Upper lobe of left lung (tissue), 4 donors: ENCODE measurements around the gene RSBN1L.

Source experiments
- CTCF ChIP-seq, 6 experiments: fragments of 450-650 bp in 4 of 6; fragments of 200-600 bp in 2 of 6; sonication (generic) in 2 of 6; IDR thresholded peaks; one replicate each; pipeline ENCODE4 v1.5.1; 2016 to 2019; ENCODE audit warnings: antibody characterized with exemption in 6 of 6
- POLR2A ChIP-seq, 4 donors: fragments of 450-650 bp; IDR thresholded peaks; one replicate each; pipeline ENCODE4 v1.5.1; 2016 to 2017; ENCODE audit warnings: antibody characterized with exemption in 4 of 4, mild to moderate bottlenecking in 2 of 4

- no peak for TF ChIP-seq CTCF (IDR thresholded peaks at IDR 0.05)
- TF ChIP-seq POLR2A (IDR thresholded peaks at IDR 0.05), result no peak
Measured at GRCh38 chr7:77743518-77743917, 47.3 kb downstream of the RSBN1L start.
